Stimulated activated CD4-positive, alpha-beta T cell treated with anti-CD3 and anti-CD28 coated beads, Interleukin-15, amount 100 ng/mL, for 1 hour (primary cell): ENCODE data around the gene CBLB.

Experiments used
- DNase-seq, 2 donors: peaks; one replicate each; pipeline ENCODE4 v3.0.0-alpha.2; 2020; ENCODE audit warnings: low read depth in 1 of 2, low spot score in 1 of 2

Gene CBLB

GRCh38 chr3:105876780-105877327 lies 8.0 kb upstream of the CBLB start:
- no peak for DNase-seq

- DNase-seq, result no peak
Measured at GRCh38 chr3:105869861-105870755, 1.3 kb upstream of the CBLB start.

GRCh38 chr3:105869531-105869833 lies 670 bp upstream of the CBLB start:
- no peak for DNase-seq

GRCh38 chr3:105868431-105868741 lies 426 bp downstream of the CBLB start:
- no peak for DNase-seq

GRCh38 chr3:105867712-105868430 lies 941 bp downstream of the CBLB start:
- DNase-seq, result no peak

- no peak for DNase-seq
Measured at GRCh38 chr3:105866656-105867653, 1.9 kb downstream of the CBLB start.

- DNase-seq, result no peak
Measured at GRCh38 chr3:105865867-105866350, 2.9 kb downstream of the CBLB start.

GRCh38 chr3:105865016-105865623 lies 3.7 kb downstream of the CBLB start:
- DNase-seq, result no peak

GRCh38 chr3:105864212-105864611 lies 4.6 kb downstream of the CBLB start:
- no peak for DNase-seq

GRCh38 chr3:105863608-105864007 lies 5.2 kb downstream of the CBLB start:
- DNase-seq, result no peak

- DNase-seq, result no peak
Measured at GRCh38 chr3:105862217-105862616, 6.6 kb downstream of the CBLB start.

- no peak for DNase-seq
Measured at GRCh38 chr3:105860641-105861040, 8.2 kb downstream of the CBLB start.

GRCh38 chr3:105858017-105858416 lies 10.8 kb downstream of the CBLB start:
- no peak for DNase-seq

- no peak for DNase-seq
Measured at GRCh38 chr3:105857601-105858000, 11.2 kb downstream of the CBLB start.

- no peak for DNase-seq
Measured at GRCh38 chr3:105856605-105857004, 12.2 kb downstream of the CBLB start.

- DNase-seq, result no peak
Measured at GRCh38 chr3:105853801-105854432, 14.9 kb downstream of the CBLB start.

- DNase-seq, result no peak
Measured at GRCh38 chr3:105851582-105851981, 17.2 kb downstream of the CBLB start.

- DNase-seq, result no peak
Measured at GRCh38 chr3:105851176-105851575, 17.6 kb downstream of the CBLB start.

- DNase-seq, result no peak
Measured at GRCh38 chr3:105850593-105850992, 18.2 kb downstream of the CBLB start.

- no peak for DNase-seq
Measured at GRCh38 chr3:105848821-105849220, 20.0 kb downstream of the CBLB start.
